NCI-H446 treated with DMSO at 0.1 percent for 48 hours (cell line): Measurements from ENCODE around the gene CPNE1.
"Not testable (repeated sequence)": the region's sequence is repeated elsewhere in the genome, so short reads cannot be mapped to it uniquely, and the experiment has no call there.

Experiments
- DNase-seq: peaks from one replicate; lab custom pipeline; 2025; lab: John Stamatoyannopoulos, UW

The CPNE1 gene

GRCh38 chr20:35664466-35665206 lies at the start of gene CPNE1, which contains the start of gene RBM12:
TSS of gene CPNE1 (minus strand) at chr20:35664900. CDS start at chr20:35632923, 31,977 bp downstream.
TSS of gene RBM12 (minus strand) at chr20:35664900. CDS start at chr20:35655322, 9,578 bp downstream.
- DNase-seq: peak; percentile 83

GRCh38 chr20:35714127-35714526 lies 49.4 kb upstream of the CPNE1 start:
- no peak for DNase-seq

GRCh38 chr20:35713120-35713519 lies 48.4 kb upstream of the CPNE1 start:
- DNase-seq: not testable (repeated sequence)

GRCh38 chr20:35711588-35712209 lies 47.0 kb upstream of the CPNE1 start:
- no peak for DNase-seq

GRCh38 chr20:35710884-35711587 lies 46.3 kb upstream of the CPNE1 start:
- no peak for DNase-seq

- no peak for DNase-seq
Observed at GRCh38 chr20:35710039-35710438, 45.3 kb upstream of the CPNE1 start.

GRCh38 chr20:35709259-35709658 lies 44.6 kb upstream of the CPNE1 start:
- DNase-seq: no peak

GRCh38 chr20:35708502-35708901 lies 43.8 kb upstream of the CPNE1 start:
- no peak for DNase-seq

GRCh38 chr20:35706591-35707529 lies 42.2 kb upstream of the CPNE1 start:
- DNase-seq: not testable (repeated sequence)

GRCh38 chr20:35705894-35706293 lies 41.2 kb upstream of the CPNE1 start:
- not testable (repeated sequence) for DNase-seq

GRCh38 chr20:35704514-35705261 lies 40.0 kb upstream of the CPNE1 start:
- DNase-seq: no peak

- no peak for DNase-seq
Observed at GRCh38 chr20:35702824-35703695, 38.4 kb upstream of the CPNE1 start.

- no peak for DNase-seq
Observed at GRCh38 chr20:35702051-35702823, 37.5 kb upstream of the CPNE1 start.

- no peak for DNase-seq
Observed at GRCh38 chr20:35700625-35701148, 36.0 kb upstream of the CPNE1 start.

GRCh38 chr20:35699957-35700624 lies 35.4 kb upstream of the CPNE1 start:
- no peak for DNase-seq

- peak; percentile 76 for DNase-seq
Observed at GRCh38 chr20:35699127-35699956, 34.6 kb upstream of the CPNE1 start, which contains the start of the genes NFS1 and ROMO1. TSS of gene NFS1 (minus strand) at chr20:35699352. CDS start at chr20:35699288, 64 bp downstream. TSS of gene ROMO1 (plus strand) at chr20:35699405. CDS start at chr20:35699633, 228 bp downstream.
